SK-N-SH (cell line): ENCODE results near the gene CELF4. TPM values are rescaled to one million over a fixed set of nuclear protein-coding genes. Genes with fewer than 3 reads are reported as not detected.
A peak's percentile ranks its signal among the peaks of the same experiment; 100 is the strongest.

ENCODE experiments used
- CTCF ChIA-PET: fragments of 300-600, 350-600 bp; formaldehyde crosslinking; extraction: SDS; loops from one replicate; lab custom pipeline; 2021; lab: Yijun Ruan, JAX
- POLR2A ChIA-PET: fragments of 350-600 bp; sonication (Branson Sonifier 250); formaldehyde crosslinking; extraction: SDS; loops from one replicate; lab custom pipeline; 2020; ENCODE audit warnings: antibody characterized with exemption, inconsistent platforms; lab: Yijun Ruan, JAX
- DNase-seq: peaks from one replicate; pipeline ENCODE4 v3.0.0; 2012
- H2AFZ ChIP-seq: fragments of 200-600 bp; sonication (generic); 2 replicates; pipeline ENCODE4 v1.8.1; 2016; ENCODE audit warnings: antibody characterized with exemption, mild to moderate bottlenecking, low read depth
- H3F3A ChIP-seq: fragments of 200-600 bp; sonication (generic); replicated peaks from 2 replicates; pipeline ENCODE3; 2016; ENCODE audit warnings: antibody characterized with exemption, mild to moderate bottlenecking; ENCODE audit not compliant: insufficient read depth
- H3K27ac ChIP-seq, 2 experiments: fragments of 200-500 bp in 1 of 2; fragments of 200-600 bp in 1 of 2; sonication (Bioruptor generic) in 1 of 2; sonication (generic), shearing (Covaris generic) in 1 of 2; 2 replicates each; pipeline versions ENCODE4 v1.5.1 to v1.6.1; 2014 to 2016; ENCODE audit warnings: low read depth in 2 of 2, inconsistent platforms in 1 of 2, low read length in 1 of 2, mild to moderate bottlenecking in 1 of 2, mixed read lengths in 1 of 2
- H3K27me3 ChIP-seq: fragments of 200-600 bp; sonication (generic), shearing (Covaris generic); 2 replicates; pipeline ENCODE4 v1.6.1; 2016; ENCODE audit warnings: mixed run types; ENCODE audit not compliant: insufficient read depth
- H3K36me3 ChIP-seq, 2 experiments: fragments of 200-500 bp in 1 of 2; fragments of 200-600 bp in 1 of 2; sonication (Bioruptor generic) in 1 of 2; sonication (generic) in 1 of 2; replicated peaks in 1 of 2; 2 replicates each; pipeline versions ENCODE3 to v1.5.1; 2014 to 2016; ENCODE audit warnings: low read length in 1 of 2, mild to moderate bottlenecking in 1 of 2; ENCODE audit not compliant: insufficient read depth in 2 of 2, control insufficient read depth in 1 of 2
- H3K4me1 ChIP-seq, 2 experiments: fragments of 200-500 bp in 1 of 2; fragments of 200-600 bp in 1 of 2; sonication (Bioruptor generic) in 1 of 2; sonication (generic), shearing (Covaris generic) in 1 of 2; 2 replicates each; pipeline versions ENCODE4 v1.5.1 to v1.6.1; 2014 to 2016; ENCODE audit warnings: low read depth in 1 of 2, low read length in 1 of 2, mixed run types in 1 of 2; ENCODE audit not compliant: insufficient read depth in 2 of 2, control insufficient read depth in 1 of 2
- H3K4me2 ChIP-seq: fragments of 200-600 bp; sonication (generic), shearing (Covaris generic); 2 replicates; pipeline ENCODE4 v1.6.1; 2017; ENCODE audit warnings: mixed run types
- H3K4me3 ChIP-seq, 2 experiments: fragments of 200-500 bp in 1 of 2; fragments of 200-600 bp in 1 of 2; sonication (Bioruptor generic) in 1 of 2; sonication (generic), shearing (Covaris generic) in 1 of 2; 2 replicates each; pipeline versions ENCODE4 v1.5.1 to v1.8.1; 2014 to 2016; ENCODE audit warnings: low read depth in 2 of 2, inconsistent platforms in 1 of 2, low read length in 1 of 2, mild to moderate bottlenecking in 1 of 2, mixed read lengths in 1 of 2, moderate library complexity in 1 of 2
- H3K79me2 ChIP-seq: fragments of 200-600 bp; sonication (generic); 2 replicates; pipeline ENCODE4 v1.8.1; 2017; ENCODE audit warnings: mild to moderate bottlenecking; ENCODE audit not compliant: insufficient read depth
- H3K9ac ChIP-seq: fragments of 200-600 bp; sonication (generic); 2 replicates; pipeline ENCODE4 v1.6.1; 2017; ENCODE audit warnings: mixed run types
- H3K9me2 ChIP-seq: fragments of 200-600 bp; sonication (generic); 2 replicates; pipeline ENCODE4 v1.6.1; 2017; ENCODE audit warnings: mixed run types
- H3K9me3 ChIP-seq: fragments of 200-600 bp; sonication (generic); 2 replicates; pipeline ENCODE4 v1.6.1; 2017; ENCODE audit warnings: mixed run types, mild to moderate bottlenecking, moderate library complexity
- H4K20me1 ChIP-seq: fragments of 200-600 bp; sonication (generic); 2 replicates; pipeline ENCODE4 v1.6.1; 2017; ENCODE audit warnings: mild to moderate bottlenecking, mixed run types; ENCODE audit not compliant: insufficient read depth
- EP300 ChIP-seq, 2 experiments: IDR thresholded peaks; 2 replicates each; pipeline versions ENCODE4 v1.4.0 to v1.6.1; 2012; ENCODE audit warnings: borderline replicate concordance in 1 of 2, low read depth in 1 of 2, low read length in 1 of 2
- FOSL2 ChIP-seq: IDR thresholded peaks from 2 replicates; pipeline ENCODE4 v1.4.0; 2012; ENCODE audit warnings: low read depth, mild to moderate bottlenecking, moderate library complexity, borderline replicate concordance
- JUND ChIP-seq: IDR thresholded peaks from 2 replicates; pipeline ENCODE4 v1.4.0; 2012
- MAX ChIP-seq: IDR thresholded peaks from 2 replicates; pipeline ENCODE4 v1.4.0; 2012; ENCODE audit warnings: low read depth
- MEF2A ChIP-seq: IDR thresholded peaks from 2 replicates; pipeline ENCODE4 v1.4.0; 2012; ENCODE audit warnings: low read depth, borderline replicate concordance
- RAD21 ChIP-seq: IDR thresholded peaks from 2 replicates; pipeline ENCODE4 v1.6.1; 2012; ENCODE audit warnings: mild to moderate bottlenecking, low read length
- RXRA ChIP-seq: IDR thresholded peaks from 2 replicates; pipeline ENCODE4 v1.4.0; 2012; ENCODE audit warnings: low read depth, mild to moderate bottlenecking, borderline replicate concordance
- SIN3A ChIP-seq: IDR thresholded peaks from 2 replicates; pipeline ENCODE4 v1.6.1; 2012; ENCODE audit warnings: low read depth, mild to moderate bottlenecking, low read length, moderate library complexity, borderline replicate concordance
- TCF12 ChIP-seq: IDR thresholded peaks from 2 replicates; pipeline ENCODE4 v1.4.0; 2012
- YY1 ChIP-seq: IDR thresholded peaks from 2 replicates; pipeline ENCODE4 v1.4.0; 2012; ENCODE audit warnings: low read depth, mild to moderate bottlenecking
- WGBS: methylation state at CpG from one replicate; pipeline ENCODE4 v1.1.6; 2017; ENCODE audit warnings: low lambda C conversion rate; 5-methylcytosine and 5-hydroxymethylcytosine counted together
- polyA plus RNA-seq, 3 experiments: library from polyadenylated mRNA; depleted of rRNA; stranded (reverse); fragments of >200 nt; gene quantifications; 2 replicates each; pipeline ENCODE4 v1.2.3, GENCODE V29; 2012
- TF ChIP-seq, protein P1 (sequence below): fragments of 150-350 bp; IDR thresholded peaks from 2 replicates; pipeline ENCODE4 v1.6.1; 2017; ENCODE audit warnings: antibody characterized with exemption, low read length, low read depth, borderline replicate concordance
- TF ChIP-seq, protein P2 (sequence below): fragments of 200-600 bp; sonication (generic); IDR thresholded peaks from 2 replicates; pipeline ENCODE4 v1.6.1; 2017; ENCODE audit warnings: antibody characterized with exemption, mild to moderate bottlenecking, moderate library complexity

Gene CELF4
- polyA plus RNA-seq, 1 of the 3 experiments (the other 2 are of a cell fraction), result 0.26 TPM

GRCh38 chr18:37210781-37211180 lies 354.8 kb downstream of the CELF4 start (continued):
- TF ChIP-seq, protein P1, sequence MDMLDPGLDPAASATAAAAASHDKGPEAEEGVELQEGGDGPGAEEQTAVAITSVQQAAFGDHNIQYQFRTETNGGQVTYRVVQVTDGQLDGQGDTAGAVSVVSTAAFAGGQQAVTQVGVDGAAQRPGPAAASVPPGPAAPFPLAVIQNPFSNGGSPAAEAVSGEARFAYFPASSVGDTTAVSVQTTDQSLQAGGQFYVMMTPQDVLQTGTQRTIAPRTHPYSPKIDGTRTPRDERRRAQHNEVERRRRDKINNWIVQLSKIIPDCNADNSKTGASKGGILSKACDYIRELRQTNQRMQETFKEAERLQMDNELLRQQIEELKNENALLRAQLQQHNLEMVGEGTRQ, result no peak
- TF ChIP-seq FOSL2, result no peak
- TF ChIP-seq RAD21, result no peak

GRCh38 chr18:37207343-37207742 lies 358.3 kb downstream of the CELF4 start:
- Histone ChIP-seq H3K27me3 (no peaks in the 10 kb centered on the region), H3K27ac (no peak overlapping the region), H3K79me2 (no peaks in the 10 kb centered on the region), H3K9ac (no peak overlapping the region), H3F3A (no peaks in the 10 kb centered on the region), H4K20me1 (no peaks in the 10 kb centered on the region), H3K9me3 (no peaks in the 10 kb centered on the region), H3K36me3 (no peaks in the 10 kb centered on the region), H3K4me2 (no peak overlapping the region), H3K9me2 (no peaks in the 10 kb centered on the region), H2AFZ (no peak overlapping the region), H3K4me1 (no peaks in the 10 kb centered on the region; a peak in 1 of 4 replicates), H3K4me3 (no peak overlapping the region)
- TF ChIP-seq JUND, result no peak
- peak; percentile 39 for TF ChIP-seq RAD21
- TF ChIP-seq, protein P2, sequence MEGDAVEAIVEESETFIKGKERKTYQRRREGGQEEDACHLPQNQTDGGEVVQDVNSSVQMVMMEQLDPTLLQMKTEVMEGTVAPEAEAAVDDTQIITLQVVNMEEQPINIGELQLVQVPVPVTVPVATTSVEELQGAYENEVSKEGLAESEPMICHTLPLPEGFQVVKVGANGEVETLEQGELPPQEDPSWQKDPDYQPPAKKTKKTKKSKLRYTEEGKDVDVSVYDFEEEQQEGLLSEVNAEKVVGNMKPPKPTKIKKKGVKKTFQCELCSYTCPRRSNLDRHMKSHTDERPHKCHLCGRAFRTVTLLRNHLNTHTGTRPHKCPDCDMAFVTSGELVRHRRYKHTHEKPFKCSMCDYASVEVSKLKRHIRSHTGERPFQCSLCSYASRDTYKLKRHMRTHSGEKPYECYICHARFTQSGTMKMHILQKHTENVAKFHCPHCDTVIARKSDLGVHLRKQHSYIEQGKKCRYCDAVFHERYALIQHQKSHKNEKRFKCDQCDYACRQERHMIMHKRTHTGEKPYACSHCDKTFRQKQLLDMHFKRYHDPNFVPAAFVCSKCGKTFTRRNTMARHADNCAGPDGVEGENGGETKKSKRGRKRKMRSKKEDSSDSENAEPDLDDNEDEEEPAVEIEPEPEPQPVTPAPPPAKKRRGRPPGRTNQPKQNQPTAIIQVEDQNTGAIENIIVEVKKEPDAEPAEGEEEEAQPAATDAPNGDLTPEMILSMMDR, result 0 out of 2 replicates have a peak, but pooled peaks have one; percentile 6
- 44% methylated on average over 1 of the region's 1 CpG for WGBS
- CTCF ChIA-PET, result no interaction called here
- DNase-seq, result no peak
- POLR2A ChIA-PET, result no interaction called here

- H3K4me1 ChIP-seq, result no peaks in the 10 kb centered on the region
These were observed 365.9 kb downstream of the CELF4 start for GRCh38 chr18:37199741-37200140.

More at GRCh38 chr18:37199741-37200140, 365.9 kb downstream of the CELF4 start:
- POLR2A ChIA-PET, result no interaction called here
- no peaks in the 10 kb centered on the region for H3K36me3 ChIP-seq
- H3K79me2 ChIP-seq, result no peaks in the 10 kb centered on the region
- H3K4me3 ChIP-seq, result no peak overlapping the region
- no peak for DNase-seq
- H2AFZ ChIP-seq, result no peak overlapping the region
- no peak overlapping the region for H3K27ac ChIP-seq
- CTCF ChIA-PET, result no interaction called here
- no peaks in the 10 kb centered on the region for H4K20me1 ChIP-seq
- no peaks in the 10 kb centered on the region for H3K9me2 ChIP-seq
- no peak overlapping the region for H3K4me2 ChIP-seq
- no peaks in the 10 kb centered on the region for H3F3A ChIP-seq
- no peaks in the 10 kb centered on the region for H3K27me3 ChIP-seq
- H3K9me3 ChIP-seq, result no peaks in the 10 kb centered on the region
- no peak overlapping the region for H3K9ac ChIP-seq
- WGBS, result 54% methylated on average over 2 of the region's 2 CpGs
- no peak for TF ChIP-seq SIN3A
- no peak for TF ChIP-seq MEF2A
- no peak for TF ChIP-seq FOSL2
- TF ChIP-seq RXRA, result no peak
- no peak for TF ChIP-seq MAX
- TF ChIP-seq TCF12, result no peak
- TF ChIP-seq YY1, result no peak
- TF ChIP-seq, protein P2, result no peak
- TF ChIP-seq EP300 (IDR thresholded peaks at IDR 0.05; ENCODE audit: borderline replicate concordance in 1 of 2, low read depth in 1 of 2, low read length in 1 of 2), result no peak
